G401.6 (cell line): ENCODE data around the gene PIK3CG.
A peak's percentile ranks its signal among the peaks of the same experiment; 100 is the strongest.
"Not testable (repeated sequence)": the region's sequence is repeated elsewhere in the genome, so short reads cannot be mapped to it uniquely, and the experiment has no call there.

Experiments
- FAIRE-seq: peaks from 2 replicates; lab custom pipeline; 2012; peaks lifted over from hg19 to GRCh38; lab: Jason Lieb, UNC

The PIK3CG gene

DNA sequence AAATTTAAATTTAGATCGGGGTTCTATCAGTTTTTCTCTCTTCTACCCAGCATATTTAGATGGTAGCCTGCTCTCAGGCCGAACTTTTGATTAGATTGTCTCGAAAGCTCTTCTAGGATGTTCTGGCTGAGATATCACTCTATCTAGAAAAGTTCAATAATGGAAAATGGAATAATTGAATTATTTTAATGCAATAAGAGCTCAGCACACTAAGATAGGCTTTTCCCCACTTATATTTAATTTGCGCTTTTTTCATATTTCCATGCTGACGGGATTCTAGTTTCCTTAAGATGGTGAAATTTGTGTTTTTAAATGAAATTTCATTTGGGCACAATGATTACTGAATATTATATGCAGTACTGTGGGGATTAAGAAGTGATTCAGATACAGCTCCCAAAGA is 73.7 kb downstream of the PIK3CG start:
- FAIRE-seq = no peak

DNA sequence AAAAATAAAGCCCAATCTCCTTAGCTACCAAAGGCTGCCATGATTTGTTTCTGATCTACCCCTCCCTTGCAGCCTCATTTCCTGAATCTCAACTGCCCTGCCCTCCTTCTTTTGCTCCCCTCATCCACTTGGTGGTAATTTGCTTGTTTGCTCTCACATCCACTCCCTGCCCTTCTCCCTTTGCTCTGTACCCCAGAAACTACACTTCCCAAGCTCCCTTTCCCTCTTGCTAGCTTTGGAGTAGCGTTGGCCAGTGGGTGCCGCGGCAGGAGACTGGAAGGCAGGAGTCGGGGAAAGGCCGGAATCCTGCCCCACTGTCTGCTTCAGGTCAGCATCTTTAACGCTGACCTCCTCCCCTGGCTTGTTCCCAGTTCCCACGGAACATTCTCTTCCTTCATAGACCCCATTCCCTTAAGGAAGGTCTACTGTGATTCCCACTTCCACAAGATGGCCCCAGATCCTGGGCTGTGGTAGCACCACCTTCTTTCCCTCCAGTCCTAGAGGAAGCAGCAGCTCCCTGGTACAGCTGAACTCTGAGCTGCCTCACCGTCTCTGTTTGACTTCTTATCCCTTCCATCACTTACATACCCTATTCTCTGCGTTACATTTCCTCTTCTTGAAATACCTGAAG is 79.1 kb downstream of the PIK3CG start:
- no peak for FAIRE-seq

DNA sequence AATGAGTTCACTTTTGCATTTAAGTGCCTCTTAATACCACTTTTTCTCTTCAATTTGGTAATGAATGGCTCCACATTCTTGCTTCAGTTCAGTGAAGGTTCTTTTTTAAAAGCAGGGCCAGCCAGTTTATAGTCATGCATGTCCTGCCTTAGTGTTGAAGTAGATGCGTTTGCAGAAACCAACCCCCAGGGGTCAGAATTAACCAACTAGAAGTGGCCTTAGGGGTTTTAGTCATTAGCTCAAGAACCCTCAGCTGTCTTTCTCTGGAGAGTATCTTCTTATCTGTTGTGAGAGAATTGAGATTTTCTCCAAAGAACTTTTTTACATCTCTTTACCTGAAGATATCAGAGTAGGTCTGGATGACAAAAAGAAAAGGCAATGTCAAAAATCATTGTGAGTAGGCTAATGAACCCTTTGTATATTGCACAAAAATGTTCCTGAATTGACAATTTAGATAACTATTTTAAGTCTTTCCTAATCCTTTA is 82.2 kb downstream of the PIK3CG start:
- FAIRE-seq = peak; percentile 96

DNA sequence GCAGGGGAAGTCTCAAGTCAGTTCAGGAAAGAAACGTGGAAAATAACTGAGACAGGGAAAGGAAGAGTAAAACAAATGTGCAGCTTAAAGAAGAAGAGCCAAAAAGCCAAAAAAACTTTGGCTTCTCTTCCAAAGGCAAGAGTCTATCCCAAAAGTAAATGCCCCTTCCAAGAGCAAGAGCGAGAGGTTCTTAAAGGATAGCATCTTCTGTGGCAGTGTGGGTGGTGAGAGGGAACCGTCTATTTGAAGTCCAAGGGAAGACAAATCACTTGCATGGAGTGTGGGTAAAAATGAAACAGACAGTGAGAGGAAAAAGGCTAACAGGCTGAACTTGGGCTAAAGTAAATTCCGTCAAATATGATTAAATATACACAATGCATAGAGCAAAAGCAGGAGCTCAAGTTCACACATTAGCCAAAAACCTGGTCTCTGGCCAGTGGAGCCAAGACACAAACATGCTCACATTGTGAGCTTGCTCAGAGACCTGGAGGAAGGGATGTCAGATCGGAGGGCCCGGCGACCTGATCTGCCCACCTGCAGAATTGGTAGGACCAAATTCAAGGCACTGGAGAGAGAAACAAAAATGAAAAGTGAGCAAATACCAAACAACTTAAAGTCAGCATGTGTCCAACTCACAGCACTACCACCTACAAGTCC is 87.0 kb downstream of the PIK3CG start:
- FAIRE-seq = no peak

DNA sequence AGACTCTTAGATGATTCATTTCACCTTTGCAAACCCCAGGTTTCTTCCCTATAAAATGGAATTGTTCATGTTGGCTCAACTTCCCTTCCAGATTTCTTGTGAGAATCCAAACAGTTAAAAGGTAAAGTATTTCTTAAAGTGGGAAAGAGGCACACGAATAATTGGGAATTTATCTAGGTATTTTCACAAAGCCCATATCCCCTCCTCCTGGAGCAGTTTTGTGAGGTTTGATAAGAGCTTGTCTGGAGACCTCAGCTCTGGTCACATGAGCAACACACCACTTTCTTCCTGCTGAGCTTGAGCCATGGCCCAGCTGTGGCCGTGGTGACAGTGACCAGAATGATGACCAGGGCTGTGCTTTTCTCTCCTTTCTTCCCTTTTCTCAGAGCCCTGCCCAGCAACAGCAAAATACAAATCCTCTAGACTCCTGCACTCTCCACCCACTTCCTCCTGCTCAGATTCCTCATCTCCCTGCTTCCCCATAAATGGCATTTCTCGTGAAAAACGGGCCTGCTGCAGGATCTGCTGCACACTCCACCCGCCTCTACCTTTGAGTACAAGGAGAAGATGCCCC is 87.7 kb downstream of the PIK3CG start:
- no peak for FAIRE-seq

DNA sequence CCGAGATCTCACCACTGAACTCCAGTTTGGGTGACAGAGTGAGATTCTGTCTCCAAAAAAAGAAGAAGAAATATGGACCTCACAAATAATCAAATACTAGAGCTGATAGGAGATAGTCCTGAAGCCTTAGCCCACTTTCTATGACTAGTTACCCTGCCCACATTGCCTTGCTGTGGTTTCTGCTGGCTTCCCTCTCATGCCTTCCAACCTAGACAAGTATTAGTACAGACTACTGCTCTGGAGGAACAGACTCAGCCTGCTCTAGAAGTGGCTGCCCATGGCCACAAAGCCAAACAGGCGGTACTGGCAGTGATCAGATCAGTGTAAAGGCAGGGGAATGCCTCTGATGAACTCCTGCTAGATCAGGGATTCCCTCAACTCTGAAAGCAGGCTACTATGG is 89.8 kb downstream of the PIK3CG start:
- FAIRE-seq = no peak

DNA sequence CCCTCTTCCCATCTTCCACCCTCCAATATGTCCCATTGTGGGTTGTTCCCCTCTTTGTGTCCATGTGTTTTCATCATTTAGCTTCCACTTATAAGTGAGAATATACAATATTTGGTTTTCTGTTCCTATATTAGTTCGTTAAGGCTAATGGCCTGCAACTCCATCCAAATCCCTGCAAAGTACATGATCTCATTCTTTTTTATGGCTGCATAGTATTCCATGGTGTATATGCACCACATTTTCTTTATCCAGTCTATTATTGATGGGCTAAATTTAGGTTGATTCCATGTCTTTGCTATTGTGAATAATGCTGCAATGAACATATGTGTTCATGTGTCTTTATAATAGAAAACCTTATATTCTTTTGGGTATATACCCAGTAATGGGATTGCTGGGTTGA is 90.8 kb downstream of the PIK3CG start:
- FAIRE-seq = not testable (repeated sequence)
